WTC11 (cell line): ENCODE data around the gene NRDC. TPM values are rescaled to one million over a fixed set of nuclear protein-coding genes. Genes with fewer than 3 reads are reported as not detected.

Experiments
- ATAC-seq: fragments of 200-7000 bp; cut with Tn5 transposase; 2 replicates; pipeline ENCODE4 v1.10.0; 2021; ENCODE audit warnings: mild to moderate bottlenecking, moderate library complexity
- CTCF ChIA-PET: fragments of 300-600 bp; sonication (Branson Sonifier 250); formaldehyde crosslinking; loops from one replicate; lab custom pipeline; 2021; ENCODE audit warnings: antibody characterized with exemption; lab: Charles Lee
- POLR2A ChIA-PET: fragments of 350-600 bp; sonication (Branson Sonifier 250); formaldehyde crosslinking; loops from one replicate; lab custom pipeline; 2021; ENCODE audit warnings: antibody characterized with exemption; lab: Charles Lee
- DNase-seq: peaks from one replicate; pipeline ENCODE4 v3.0.0; 2021; ENCODE audit warnings: low spot score
- H3K27ac Mint-ChIP-seq: 2 replicates; pipeline ENCODE4 v1.8.0; 2021; ENCODE audit warnings: mixed read lengths
- H3K27me3 Mint-ChIP-seq: 2 replicates; pipeline ENCODE4 v1.8.0; 2021; ENCODE audit warnings: low read depth, mild to moderate bottlenecking, moderate library complexity, mixed read lengths
- H3K36me3 Mint-ChIP-seq: 2 replicates; pipeline ENCODE4 v1.8.0; 2021; ENCODE audit warnings: mixed read lengths
- H3K4me1 Mint-ChIP-seq: 2 replicates; pipeline ENCODE4 v1.8.0; 2022; ENCODE audit warnings: mixed read lengths
- H3K4me3 Mint-ChIP-seq: 2 replicates; pipeline ENCODE4 v1.8.0; 2021; ENCODE audit warnings: mild to moderate bottlenecking, moderate library complexity, mixed read lengths
- H3K9me3 Mint-ChIP-seq: 2 replicates; pipeline ENCODE4 v1.8.0; 2021; ENCODE audit warnings: mixed read lengths
- ATF2 ChIP-seq: sonication (generic); formaldehyde crosslinking; IDR thresholded peaks from 2 replicates; pipeline ENCODE4 v1.8.1; 2022; ENCODE audit warnings: low read depth, missing genetic modification reagents, borderline replicate concordance
- CREM ChIP-seq: sonication (generic); formaldehyde crosslinking; IDR thresholded peaks from 2 replicates; pipeline ENCODE4 v1.8.1; 2022; ENCODE audit warnings: mild to moderate bottlenecking, missing genetic modification reagents, moderate library complexity
- ELF4 ChIP-seq: sonication (generic); formaldehyde crosslinking; IDR thresholded peaks from 2 replicates; pipeline ENCODE4 v1.8.1; 2022; ENCODE audit warnings: low read depth, mild to moderate bottlenecking, moderate library complexity, missing genetic modification reagents
- ETV6 ChIP-seq: sonication (generic); formaldehyde crosslinking; IDR thresholded peaks from 2 replicates; pipeline ENCODE4 v1.8.1; 2022; ENCODE audit warnings: mild to moderate bottlenecking, missing genetic modification reagents
- FOXP1 ChIP-seq: sonication (generic); formaldehyde crosslinking; IDR thresholded peaks from 2 replicates; pipeline ENCODE4 v1.8.0; 2022; ENCODE audit warnings: missing genetic modification reagents, mild to moderate bottlenecking, moderate library complexity, borderline replicate concordance
- GABPB1 ChIP-seq: sonication (generic); formaldehyde crosslinking; IDR thresholded peaks from 2 replicates; pipeline ENCODE4 v1.8.1; 2023; ENCODE audit warnings: mild to moderate bottlenecking, missing genetic modification reagents
- GTF2I ChIP-seq: fragments of 250-450 bp; sonication (Bioruptor Pico); conservative IDR thresholded peaks from 2 replicates; pipeline ENCODE4 v1.4.0; 2021; ENCODE audit warnings: mild to moderate bottlenecking
- MLX ChIP-seq: sonication (generic); formaldehyde crosslinking; IDR thresholded peaks from 2 replicates; pipeline ENCODE4 v1.8.1; 2023; ENCODE audit warnings: mild to moderate bottlenecking, missing genetic modification reagents, moderate library complexity
- MXD4 ChIP-seq: fragments of 250-450 bp; sonication (Bioruptor Pico); IDR thresholded peaks from 2 replicates; pipeline ENCODE4 v1.8.0; 2021; ENCODE audit warnings: mild to moderate bottlenecking, moderate library complexity, borderline replicate concordance
- MYBL2 ChIP-seq: sonication (generic); formaldehyde crosslinking; IDR thresholded peaks from 2 replicates; pipeline ENCODE4 v1.8.1; 2023; ENCODE audit warnings: mild to moderate bottlenecking, moderate library complexity, missing genetic modification reagents
- NR1H2 ChIP-seq: sonication (generic); formaldehyde crosslinking; IDR thresholded peaks from 2 replicates; pipeline ENCODE4 v1.9.0; 2021; ENCODE audit warnings: mild to moderate bottlenecking, moderate library complexity, missing genetic modification reagents
- RELA ChIP-seq: sonication (generic); formaldehyde crosslinking; IDR thresholded peaks from 2 replicates; pipeline ENCODE4 v1.8.1; 2022; ENCODE audit warnings: missing genetic modification reagents, mild to moderate bottlenecking, borderline replicate concordance
- SP1 ChIP-seq: sonication (generic); formaldehyde crosslinking; conservative IDR thresholded peaks from 2 replicates; pipeline ENCODE4 v1.8.1; 2022; ENCODE audit warnings: missing genetic modification reagents
- TEAD4 ChIP-seq: sonication (generic); formaldehyde crosslinking; IDR thresholded peaks from 2 replicates; pipeline ENCODE4 v1.8.0; 2022; ENCODE audit warnings: mild to moderate bottlenecking, missing genetic modification reagents
- ZMAT4 ChIP-seq: fragments of 250-450 bp; sonication (Bioruptor Pico); IDR thresholded peaks from 2 replicates; pipeline ENCODE4 v1.9.0; 2021; ENCODE audit warnings: mild to moderate bottlenecking
- ZNF121 ChIP-seq: sonication (generic); formaldehyde crosslinking; IDR thresholded peaks from 2 replicates; pipeline ENCODE4 v1.8.0; 2023; ENCODE audit warnings: missing genetic modification reagents
- ZNF232 ChIP-seq: sonication (generic); formaldehyde crosslinking; IDR thresholded peaks from 2 replicates; pipeline ENCODE4 v1.8.0; 2022; ENCODE audit warnings: mild to moderate bottlenecking, missing genetic modification reagents
- total RNA-seq: library from RNA; stranded (reverse); gene quantifications from 3 replicates; pipeline ENCODE4 v1.2.3, GENCODE V29; 2021
- TF ChIP-seq, protein P1 (sequence below): sonication (generic); formaldehyde crosslinking; conservative IDR thresholded peaks from 2 replicates; pipeline ENCODE4 v1.8.1; 2023; ENCODE audit warnings: mild to moderate bottlenecking, low read depth, missing genetic modification reagents, moderate library complexity
- TF ChIP-seq, protein P2 (sequence below): fragments of 250-450 bp; sonication (Bioruptor Pico); conservative IDR thresholded peaks from 2 replicates; pipeline ENCODE4 v1.9.0; 2021; ENCODE audit warnings: mild to moderate bottlenecking
- TF ChIP-seq, protein P3 (sequence below): sonication (generic); formaldehyde crosslinking; IDR thresholded peaks from 2 replicates; pipeline ENCODE4 v1.8.0; 2022; ENCODE audit warnings: mild to moderate bottlenecking, missing genetic modification reagents

Gene NRDC
- total RNA-seq, 1 experiment from 2014 or later = 201 TPM

DNA sequence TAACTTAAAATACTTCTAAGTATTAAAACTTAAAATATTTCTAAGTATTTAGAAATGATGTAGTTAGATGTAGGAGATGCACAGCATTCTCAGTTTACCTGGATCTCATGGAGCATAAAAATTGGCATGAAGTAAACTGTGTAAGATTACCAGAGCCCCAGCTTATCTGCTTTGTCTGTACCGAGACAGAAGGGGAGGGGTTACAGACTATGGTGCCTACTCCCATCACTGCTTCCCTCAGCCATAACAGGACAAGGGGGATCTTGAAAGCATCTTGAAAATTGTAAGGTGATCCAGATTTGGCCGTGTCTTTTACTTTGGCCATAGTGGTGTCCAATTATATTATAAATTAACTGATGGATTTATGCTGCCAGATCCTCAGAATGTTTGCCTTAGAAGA, 18.8 kb downstream of the NRDC start (continued):
- TF ChIP-seq, protein P1, sequence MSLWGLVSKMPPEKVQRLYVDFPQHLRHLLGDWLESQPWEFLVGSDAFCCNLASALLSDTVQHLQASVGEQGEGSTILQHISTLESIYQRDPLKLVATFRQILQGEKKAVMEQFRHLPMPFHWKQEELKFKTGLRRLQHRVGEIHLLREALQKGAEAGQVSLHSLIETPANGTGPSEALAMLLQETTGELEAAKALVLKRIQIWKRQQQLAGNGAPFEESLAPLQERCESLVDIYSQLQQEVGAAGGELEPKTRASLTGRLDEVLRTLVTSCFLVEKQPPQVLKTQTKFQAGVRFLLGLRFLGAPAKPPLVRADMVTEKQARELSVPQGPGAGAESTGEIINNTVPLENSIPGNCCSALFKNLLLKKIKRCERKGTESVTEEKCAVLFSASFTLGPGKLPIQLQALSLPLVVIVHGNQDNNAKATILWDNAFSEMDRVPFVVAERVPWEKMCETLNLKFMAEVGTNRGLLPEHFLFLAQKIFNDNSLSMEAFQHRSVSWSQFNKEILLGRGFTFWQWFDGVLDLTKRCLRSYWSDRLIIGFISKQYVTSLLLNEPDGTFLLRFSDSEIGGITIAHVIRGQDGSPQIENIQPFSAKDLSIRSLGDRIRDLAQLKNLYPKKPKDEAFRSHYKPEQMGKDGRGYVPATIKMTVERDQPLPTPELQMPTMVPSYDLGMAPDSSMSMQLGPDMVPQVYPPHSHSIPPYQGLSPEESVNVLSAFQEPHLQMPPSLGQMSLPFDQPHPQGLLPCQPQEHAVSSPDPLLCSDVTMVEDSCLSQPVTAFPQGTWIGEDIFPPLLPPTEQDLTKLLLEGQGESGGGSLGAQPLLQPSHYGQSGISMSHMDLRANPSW (CRISPR knock-in tag) = no peak
- TF ChIP-seq, protein P2, sequence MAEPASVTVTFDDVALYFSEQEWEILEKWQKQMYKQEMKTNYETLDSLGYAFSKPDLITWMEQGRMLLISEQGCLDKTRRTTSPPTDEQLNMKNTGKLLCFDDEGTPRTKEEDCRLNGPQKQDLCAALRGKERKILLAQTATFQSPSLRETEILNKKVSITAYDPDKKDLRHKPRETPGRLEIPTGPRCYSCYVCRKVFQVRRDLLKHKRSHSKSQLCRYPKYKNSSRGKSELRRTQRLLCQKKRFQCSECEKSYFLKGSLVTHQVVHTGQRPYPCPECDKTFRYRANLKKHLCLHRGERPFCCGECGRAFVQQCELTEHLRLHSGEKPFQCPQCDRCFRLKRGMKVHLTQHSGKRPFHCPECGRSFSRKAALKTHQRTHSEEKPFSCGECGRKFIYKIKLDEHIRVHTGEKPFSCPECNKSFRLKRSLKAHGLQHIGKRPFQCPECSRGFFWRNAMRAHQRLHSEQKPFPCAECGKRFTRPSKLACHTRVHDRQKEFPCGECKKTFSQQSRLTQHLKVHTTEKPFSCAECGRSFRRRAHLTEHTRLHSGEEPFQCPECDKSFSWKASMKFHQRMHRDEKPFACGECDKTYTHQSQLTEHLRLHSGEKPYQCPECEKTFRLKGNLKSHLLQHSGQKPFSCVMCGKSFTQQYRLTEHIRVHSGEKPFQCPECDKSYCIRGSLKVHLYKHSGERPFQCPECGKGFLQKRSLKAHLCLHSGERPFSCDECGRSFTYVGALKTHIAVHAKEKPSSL (CRISPR knock-in tag) = no peak
- TF ChIP-seq MLX (no peak), GABPB1 (CRISPR knock-in tag) (no peak), SP1 (CRISPR knock-in tag) (no peak)

- DNase-seq (no peak), ATAC-seq (peak; percentile 31; the same call in 1 of the 2 replicates)
- Mint-ChIP-seq H3K27me3 (no peaks in the 10 kb centered on the region), H3K4me3 (peak overlapping the region; percentile 42), H3K4me1 (peaks cover 51% of the 10 kb centered on the region), H3K9me3 (no peaks in the 10 kb centered on the region), H3K27ac (peak overlapping the region; percentile 98), H3K36me3 (peaks cover 12% of the 10 kb centered on the region)
- CTCF ChIA-PET = interaction anchor here (0.5 to 1.1 kb wide), 2 partner anchors 67 to 552 kb away, joined by 3 to 4 read pairs; no protein-coding TSS in a partner anchor
- TF ChIP-seq ZNF232 (CRISPR knock-in tag) (no peak), MYBL2 (CRISPR knock-in tag) (no peak), MXD4 (no peak), TEAD4 (CRISPR knock-in tag) (no peak), FOXP1 (CRISPR knock-in tag) (no peak), NR1H2 (CRISPR knock-in tag) (no peak), GTF2I (CRISPR knock-in tag) (no peak), ZNF121 (CRISPR knock-in tag) (no peak), ETV6 (CRISPR knock-in tag) (no peak), ELF4 (CRISPR knock-in tag) (no peak), ATF2 (CRISPR knock-in tag) (no peak), CREM (CRISPR knock-in tag) (no peak), ZMAT4 (no peak), RELA (CRISPR knock-in tag) (no peak)
- TF ChIP-seq, protein P3, sequence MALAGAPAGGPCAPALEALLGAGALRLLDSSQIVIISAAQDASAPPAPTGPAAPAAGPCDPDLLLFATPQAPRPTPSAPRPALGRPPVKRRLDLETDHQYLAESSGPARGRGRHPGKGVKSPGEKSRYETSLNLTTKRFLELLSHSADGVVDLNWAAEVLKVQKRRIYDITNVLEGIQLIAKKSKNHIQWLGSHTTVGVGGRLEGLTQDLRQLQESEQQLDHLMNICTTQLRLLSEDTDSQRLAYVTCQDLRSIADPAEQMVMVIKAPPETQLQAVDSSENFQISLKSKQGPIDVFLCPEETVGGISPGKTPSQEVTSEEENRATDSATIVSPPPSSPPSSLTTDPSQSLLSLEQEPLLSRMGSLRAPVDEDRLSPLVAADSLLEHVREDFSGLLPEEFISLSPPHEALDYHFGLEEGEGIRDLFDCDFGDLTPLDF = no peak
- POLR2A ChIA-PET = no interaction called here
Observed at GRCh38 chr1:51859333-51859732, 19.2 kb downstream of the NRDC start.
